ENCODE results near the gene CARD19. TPM values are rescaled to one million over a fixed set of nuclear protein-coding genes. Genes with fewer than 3 reads are reported as not detected.
A peak's percentile ranks its signal among the peaks of the same experiment; 100 is the strongest.

Gene CARD19
- total RNA-seq, 1 donor from 2014 or later = 25.6 TPM

- intact Hi-C loops (cut with DNase I) = no loop called here
- no peaks in the 10 kb centered on the region for H3K9me3 ChIP-seq
- ATAC-seq (peak in 1 of 2 donors; percentile 4), DNase-seq (peak; percentile 43)
- peaks cover 60% of the 10 kb centered on the region for H3K4me1 ChIP-seq
- H3K36me3 ChIP-seq = no peaks in the 10 kb centered on the region
- no peak for TF ChIP-seq CTCF (IDR thresholded peaks at IDR 0.05)
- H3K27ac ChIP-seq = peak overlapping the region; percentile 73
- H3K27me3 ChIP-seq (ENCODE audit: low read depth) = no peaks in the 10 kb centered on the region
- peak overlapping the region; percentile 64 for H3K4me3 ChIP-seq
Observed at GRCh38 chr9:93057703-93058354, 38.2 kb upstream of the CARD19 start.

DNA sequence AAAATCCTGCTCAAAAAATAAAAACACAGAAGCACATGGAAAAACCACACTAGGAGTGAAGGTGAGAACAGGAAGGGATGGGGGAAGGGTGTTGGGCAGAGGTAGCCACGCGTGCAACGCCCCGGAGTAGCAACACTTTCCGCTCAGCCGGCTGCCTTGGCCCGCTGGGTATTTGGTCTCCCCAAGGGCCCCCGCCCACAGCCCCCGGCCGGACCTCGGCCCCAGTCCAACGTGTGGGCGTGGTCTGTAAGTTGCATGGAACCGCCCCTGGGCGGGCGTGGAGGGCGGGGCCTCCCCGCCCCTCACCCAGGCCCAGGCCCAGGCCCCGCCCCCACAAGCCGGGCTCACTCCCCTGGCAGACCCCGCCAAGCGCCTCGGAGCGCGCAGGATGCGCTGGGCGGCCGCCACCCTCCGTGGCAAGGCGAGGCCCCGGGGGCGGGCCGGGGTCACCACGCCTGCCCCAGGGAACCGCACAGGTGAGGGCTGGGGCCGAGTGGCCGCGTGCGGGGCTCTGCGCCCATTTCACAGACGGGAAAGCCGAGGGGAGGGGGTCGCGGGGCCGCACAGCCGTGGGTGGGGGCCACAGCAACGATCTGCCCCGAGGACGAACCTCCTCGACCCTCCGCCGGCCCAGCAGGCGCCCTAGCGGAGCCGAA, 37.5 kb upstream of the CARD19 start, which contains the start of gene SUSD3:
SUSD3 (plus strand) TSS at position 347 of the 656 bp plus-strand sequence; CDS start at position 389, 42 bp downstream.
- H3K27ac ChIP-seq = peak within 1 kb of the TSS; percentile 73
- H3K36me3 ChIP-seq = no peaks in the 10 kb centered on the region
- H3K27me3 ChIP-seq (ENCODE audit: low read depth) = no peaks in the 10 kb centered on the region
- intact Hi-C loops (cut with DNase I) = no loop called here
- peaks cover 56% of the 10 kb centered on the region for H3K4me1 ChIP-seq
- DNase-seq = peak; percentile 81
- TF ChIP-seq CTCF (IDR thresholded peaks at IDR 0.05) = no peak
- no peaks in the 10 kb centered on the region for H3K9me3 ChIP-seq
- peak within 1 kb of the TSS; percentile 64 for H3K4me3 ChIP-seq
- peak; percentile 83 to 85 for ATAC-seq

- Histone ChIP-seq H3K4me3 (peak overlapping the region; percentile 64), H3K36me3 (no peaks in the 10 kb centered on the region), H3K27ac (peak overlapping the region; percentile 73), H3K4me1 (peaks cover 49% of the 10 kb centered on the region), H3K27me3 (ENCODE audit: low read depth) (no peaks in the 10 kb centered on the region), H3K9me3 (no peaks in the 10 kb centered on the region)
- no peak for TF ChIP-seq CTCF (IDR thresholded peaks at IDR 0.05)
- peak; percentile 67 for DNase-seq
- peak; percentile 30 to 42 for ATAC-seq
- intact Hi-C loops (cut with DNase I) = no loop called here
Observed at GRCh38 chr9:93059011-93059714, 36.9 kb upstream of the CARD19 start.

GRCh38 chr9:93059715-93060578, 36.1 kb upstream of the CARD19 start:
- no peaks in the 10 kb centered on the region for H3K9me3 ChIP-seq
- peak overlapping the region; percentile 64 for H3K4me3 ChIP-seq
- H3K27me3 ChIP-seq (ENCODE audit: low read depth) = no peaks in the 10 kb centered on the region
- H3K27ac ChIP-seq = peak overlapping the region; percentile 73
- H3K4me1 ChIP-seq = peaks cover 47% of the 10 kb centered on the region
- intact Hi-C loops (cut with DNase I) = no loop called here
- DNase-seq = peak; percentile 36
- no peaks in the 10 kb centered on the region for H3K36me3 ChIP-seq
- no peak for ATAC-seq
- no peak for TF ChIP-seq CTCF (IDR thresholded peaks at IDR 0.05)

- H3K27me3 ChIP-seq (ENCODE audit: low read depth) = no peaks in the 10 kb centered on the region
- TF ChIP-seq CTCF (IDR thresholded peaks at IDR 0.05) = no peak
- no peaks in the 10 kb centered on the region for H3K36me3 ChIP-seq
- intact Hi-C loops (cut with DNase I) = no loop called here
- H3K27ac ChIP-seq = no peak overlapping the region
- peak; percentile 39 for DNase-seq
- H3K9me3 ChIP-seq = no peaks in the 10 kb centered on the region
- H3K4me3 ChIP-seq = no peak overlapping the region
- ATAC-seq = peak in 1 of 2 donors; percentile 5
- H3K4me1 ChIP-seq = peaks cover 48% of the 10 kb centered on the region
Observed at GRCh38 chr9:93060746-93061259, 35.2 kb upstream of the CARD19 start.

Measured in lower lobe of right lung (tissue), 2 donors.